K562 treated with DMSO at 1 percent for 4 hours (cell line): ENCODE measurements around the gene CNKSR1. TPM values are rescaled to one million over a fixed set of nuclear protein-coding genes. Genes with fewer than 3 reads are reported as not detected.

ENCODE experiments used
- total RNA-seq: library from RNA; unstranded; fragments of 300-600 nt; gene quantifications from 2 replicates; pipeline ENCODE4 v1.2.3, GENCODE V29; 2022; ENCODE audit not compliant: insufficient read depth

CNKSR1 gene
- 0.63 and 1.5 TPM in 2 replicates for total RNA-seq

GRCh38 chr1:26177182-26177684, at the start of gene CNKSR1:
TSS of gene CNKSR1 (plus strand) at chr1:26177491. CDS start at chr1:26177548, 57 bp downstream.

GRCh38 chr1:26158908-26159742, 18.2 kb upstream of the CNKSR1 start, which contains the start of gene FAM110D:
TSS of gene FAM110D (plus strand) at chr1:26159079. CDS start at chr1:26161292, 2,213 bp downstream.

GRCh38 chr1:26168410-26169197, 8.7 kb upstream of the CNKSR1 start, which contains the start of gene C1orf232:
TSS of gene C1orf232 (minus strand) at chr1:26168963. CDS start at chr1:26168499, 464 bp downstream.

GRCh38 chr1:26169669-26170471, 7.4 kb upstream of the CNKSR1 start, which contains the start of gene ZNF593:
TSS of gene ZNF593 (plus strand) at chr1:26169908. CDS start at chr1:26169984, 76 bp downstream.

GRCh38 chr1:26171084-26172072, 5.9 kb upstream of the CNKSR1 start, which contains the start of gene ZNF593OS:
TSS of gene ZNF593OS (minus strand) at chr1:26171832. CDS start at chr1:26171661, 171 bp downstream.

GRCh38 chr1:26190373-26190987, 13.2 kb downstream of the CNKSR1 start, which contains the start of gene CATSPER4:
TSS of gene CATSPER4 (plus strand) at chr1:26190602. CDS start at chr1:26190628, 26 bp downstream.

GRCh38 chr1:26233903-26234643, 56.8 kb downstream of the CNKSR1 start, which contains the start of gene CEP85:
TSS of gene CEP85 (plus strand) at chr1:26234200. CDS start at chr1:26239784, 5,584 bp downstream.

Other genes starting within 250 kb of the CNKSR1 start
- 4.1 and 5.0 TPM in 2 replicates for gene PAFAH2, start 179.4 kb upstream of the CNKSR1 start, total RNA-seq
- gene EXTL1, start 155.7 kb upstream of the CNKSR1 start, total RNA-seq = 0.28 TPM in 1 of 2 replicates, not detected in the other
- gene SLC30A2, start 131.4 kb upstream of the CNKSR1 start, total RNA-seq = not detected in 2 replicates
- 1.6 TPM in 1 of 2 replicates, not detected in the other for gene TRIM63, start 109.9 kb upstream of the CNKSR1 start, total RNA-seq
- 7.5 and 12.8 TPM in 2 replicates for gene PDIK1L, start 65.7 kb upstream of the CNKSR1 start, total RNA-seq
- gene FAM110D, start 18.4 kb upstream of the CNKSR1 start, total RNA-seq = 0.99 TPM in 1 of 2 replicates, not detected in the other
- not detected in 2 replicates for gene C1orf232, start 8.5 kb upstream of the CNKSR1 start, total RNA-seq
- gene ZNF593, start 7.6 kb upstream of the CNKSR1 start, total RNA-seq = 63.0 and 75.4 TPM in 2 replicates
- gene ZNF593OS, start 5.7 kb upstream of the CNKSR1 start, total RNA-seq = not detected in 2 replicates
- gene CATSPER4, start 13.1 kb downstream of the CNKSR1 start, total RNA-seq = not detected in 2 replicates
- gene CEP85, start 56.7 kb downstream of the CNKSR1 start, total RNA-seq = 49.6 and 66.7 TPM in 2 replicates
- gene SH3BGRL3, start 102.6 kb downstream of the CNKSR1 start, total RNA-seq = 136 and 157 TPM in 2 replicates
- 17.6 and 19.6 TPM in 2 replicates for gene UBXN11, start 129.1 kb downstream of the CNKSR1 start, total RNA-seq
- gene CD52, start 140.5 kb downstream of the CNKSR1 start, total RNA-seq = 121 and 273 TPM in 2 replicates
- 4.5 and 6.0 TPM in 2 replicates for gene CRYBG2, start 176.6 kb downstream of the CNKSR1 start, total RNA-seq
- gene ZNF683, start 195.3 kb downstream of the CNKSR1 start, total RNA-seq = not detected in 2 replicates
- gene LIN28A, start 233.3 kb downstream of the CNKSR1 start, total RNA-seq = not detected in 2 replicates